ENCODE measurements around the gene FAM53B.

The FAM53B gene

GRCh38 chr10:124654686-124655085 lies 89.5 kb downstream of the FAM53B start:
- no peak for TF ChIP-seq CTCF (IDR thresholded peaks at IDR 0.05; ENCODE audit: control insufficient read depth, insufficient read depth, low read depth, low read length, missing control alignments)
- DNase-seq (ENCODE audit: low read depth): no peak
- H3K4me3 ChIP-seq (ENCODE audit: control insufficient read depth, low read depth, low read length): no peak overlapping the region

GRCh38 chr10:124653811-124654651 lies 90.1 kb downstream of the FAM53B start:
- TF ChIP-seq CTCF (IDR thresholded peaks at IDR 0.05; ENCODE audit: control insufficient read depth, insufficient read depth, low read depth, low read length, missing control alignments): no peak
- DNase-seq (ENCODE audit: low read depth): no peak
- no peak overlapping the region for H3K4me3 ChIP-seq (ENCODE audit: control insufficient read depth, low read depth, low read length)

DNA sequence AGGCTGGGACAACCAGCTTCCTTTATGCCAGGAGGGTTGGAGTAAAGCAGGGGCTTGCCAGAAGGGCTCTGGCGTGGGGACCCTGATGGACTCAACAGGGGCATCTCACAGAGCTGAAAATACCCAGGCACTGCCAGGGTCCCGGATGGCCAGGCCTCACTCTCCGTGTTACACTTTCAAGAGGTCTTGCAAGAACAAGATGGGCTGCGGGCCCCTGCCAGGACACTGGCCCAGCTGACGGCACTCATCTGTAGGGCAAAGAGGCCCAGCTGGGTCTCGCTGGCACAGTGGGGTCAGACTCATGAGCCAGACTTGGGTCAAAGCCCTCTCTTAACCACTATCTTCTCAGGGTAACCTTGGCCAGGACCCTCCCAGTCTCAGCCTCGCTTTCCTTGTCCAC lies 90.9 kb downstream of the FAM53B start:
- no peak for DNase-seq (ENCODE audit: low read depth)
- TF ChIP-seq CTCF (IDR thresholded peaks at IDR 0.05; ENCODE audit: control insufficient read depth, insufficient read depth, low read depth, low read length, missing control alignments): no peak
- no peak overlapping the region for H3K4me3 ChIP-seq (ENCODE audit: control insufficient read depth, low read depth, low read length)

DNA sequence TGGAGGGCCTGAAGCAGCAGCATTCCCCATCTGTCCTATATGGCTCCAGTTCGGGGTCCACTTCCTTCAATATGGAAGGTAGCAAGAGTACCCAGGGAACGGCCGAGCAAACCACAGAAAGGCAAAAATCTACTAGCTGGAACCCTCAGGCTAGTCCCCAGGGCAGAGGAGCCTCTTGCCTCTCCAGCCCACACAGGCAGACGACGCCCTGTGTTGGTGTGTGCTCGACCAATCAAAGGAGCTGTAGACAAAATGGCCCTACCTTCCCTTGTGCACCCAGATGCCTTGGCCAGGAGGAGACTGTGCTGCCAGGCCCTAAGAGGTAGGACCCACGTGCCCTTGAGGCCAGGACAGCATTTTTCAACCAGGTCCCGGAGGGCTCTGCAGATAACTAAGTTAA lies 91.5 kb downstream of the FAM53B start:
- no peak for TF ChIP-seq CTCF (IDR thresholded peaks at IDR 0.05; ENCODE audit: control insufficient read depth, insufficient read depth, low read depth, low read length, missing control alignments)
- no peak overlapping the region for H3K4me3 ChIP-seq (ENCODE audit: control insufficient read depth, low read depth, low read length)
- no peak for DNase-seq (ENCODE audit: low read depth)

- no peak for TF ChIP-seq CTCF (IDR thresholded peaks at IDR 0.05; ENCODE audit: control insufficient read depth, insufficient read depth, low read depth, low read length, missing control alignments)
- DNase-seq (ENCODE audit: low read depth): no peak
- H3K4me3 ChIP-seq (ENCODE audit: control insufficient read depth, low read depth, low read length): no peak overlapping the region
These were observed 92.0 kb downstream of the FAM53B start for GRCh38 chr10:124652200-124652599.

- H3K4me3 ChIP-seq (ENCODE audit: control insufficient read depth, low read depth, low read length): no peak overlapping the region
- no peak for TF ChIP-seq CTCF (IDR thresholded peaks at IDR 0.05; ENCODE audit: control insufficient read depth, insufficient read depth, low read depth, low read length, missing control alignments)
These were observed 92.7 kb downstream of the FAM53B start for GRCh38 chr10:124651402-124651891.

More at GRCh38 chr10:124651402-124651891, 92.7 kb downstream of the FAM53B start:
- no peak for DNase-seq (ENCODE audit: low read depth)
